ENCODE data around the gene DPYD.

- no peak for TF ChIP-seq POLR2A (IDR thresholded peaks at IDR 0.05)
- TF ChIP-seq, protein P1, sequence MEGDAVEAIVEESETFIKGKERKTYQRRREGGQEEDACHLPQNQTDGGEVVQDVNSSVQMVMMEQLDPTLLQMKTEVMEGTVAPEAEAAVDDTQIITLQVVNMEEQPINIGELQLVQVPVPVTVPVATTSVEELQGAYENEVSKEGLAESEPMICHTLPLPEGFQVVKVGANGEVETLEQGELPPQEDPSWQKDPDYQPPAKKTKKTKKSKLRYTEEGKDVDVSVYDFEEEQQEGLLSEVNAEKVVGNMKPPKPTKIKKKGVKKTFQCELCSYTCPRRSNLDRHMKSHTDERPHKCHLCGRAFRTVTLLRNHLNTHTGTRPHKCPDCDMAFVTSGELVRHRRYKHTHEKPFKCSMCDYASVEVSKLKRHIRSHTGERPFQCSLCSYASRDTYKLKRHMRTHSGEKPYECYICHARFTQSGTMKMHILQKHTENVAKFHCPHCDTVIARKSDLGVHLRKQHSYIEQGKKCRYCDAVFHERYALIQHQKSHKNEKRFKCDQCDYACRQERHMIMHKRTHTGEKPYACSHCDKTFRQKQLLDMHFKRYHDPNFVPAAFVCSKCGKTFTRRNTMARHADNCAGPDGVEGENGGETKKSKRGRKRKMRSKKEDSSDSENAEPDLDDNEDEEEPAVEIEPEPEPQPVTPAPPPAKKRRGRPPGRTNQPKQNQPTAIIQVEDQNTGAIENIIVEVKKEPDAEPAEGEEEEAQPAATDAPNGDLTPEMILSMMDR (IDR thresholded peaks at IDR 0.05): no peak
Measured at GRCh38 chr1:97158691-97159096, 762.1 kb downstream of the DPYD start.
